HG02981 (cell line): ENCODE results near the gene TAOK3.
A peak's percentile ranks its signal among the peaks of the same experiment; 100 is the strongest.
"Not testable (repeated sequence)": the region's sequence is repeated elsewhere in the genome, so short reads cannot be mapped to it uniquely, and the experiment has no call there.

ENCODE experiments used
- ATAC-seq: cut with Tn5 transposase; IDR thresholded peaks from one replicate; pipeline ENCODE4 v1.9.1; 2021; ENCODE audit warnings: mild to moderate bottlenecking, moderate library complexity; ENCODE audit not compliant: unreplicated experiment

Gene TAOK3

GRCh38 chr12:118374126-118374725 is 1.5 kb upstream of the TAOK3 start:
- ATAC-seq = no peak

DNA sequence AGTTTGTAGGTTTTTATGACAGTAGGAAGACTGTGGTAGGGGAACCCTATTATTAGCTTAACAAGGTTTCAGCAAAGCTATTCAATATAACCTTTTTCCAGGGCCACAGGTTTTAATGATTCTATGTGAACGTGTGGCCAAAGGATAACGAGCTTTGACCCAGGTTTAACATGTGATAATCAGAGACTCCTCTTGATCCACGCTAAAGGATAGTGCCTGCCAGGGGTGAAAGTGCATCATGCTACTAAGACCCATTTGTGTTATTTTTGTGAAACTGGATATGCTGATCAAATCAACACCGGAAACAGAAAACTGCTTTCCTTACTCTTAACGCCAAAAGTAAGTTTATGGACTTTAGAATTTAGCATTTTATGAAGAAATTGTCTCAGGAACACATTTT is 909 bp upstream of the TAOK3 start:
- no peak for ATAC-seq

DNA sequence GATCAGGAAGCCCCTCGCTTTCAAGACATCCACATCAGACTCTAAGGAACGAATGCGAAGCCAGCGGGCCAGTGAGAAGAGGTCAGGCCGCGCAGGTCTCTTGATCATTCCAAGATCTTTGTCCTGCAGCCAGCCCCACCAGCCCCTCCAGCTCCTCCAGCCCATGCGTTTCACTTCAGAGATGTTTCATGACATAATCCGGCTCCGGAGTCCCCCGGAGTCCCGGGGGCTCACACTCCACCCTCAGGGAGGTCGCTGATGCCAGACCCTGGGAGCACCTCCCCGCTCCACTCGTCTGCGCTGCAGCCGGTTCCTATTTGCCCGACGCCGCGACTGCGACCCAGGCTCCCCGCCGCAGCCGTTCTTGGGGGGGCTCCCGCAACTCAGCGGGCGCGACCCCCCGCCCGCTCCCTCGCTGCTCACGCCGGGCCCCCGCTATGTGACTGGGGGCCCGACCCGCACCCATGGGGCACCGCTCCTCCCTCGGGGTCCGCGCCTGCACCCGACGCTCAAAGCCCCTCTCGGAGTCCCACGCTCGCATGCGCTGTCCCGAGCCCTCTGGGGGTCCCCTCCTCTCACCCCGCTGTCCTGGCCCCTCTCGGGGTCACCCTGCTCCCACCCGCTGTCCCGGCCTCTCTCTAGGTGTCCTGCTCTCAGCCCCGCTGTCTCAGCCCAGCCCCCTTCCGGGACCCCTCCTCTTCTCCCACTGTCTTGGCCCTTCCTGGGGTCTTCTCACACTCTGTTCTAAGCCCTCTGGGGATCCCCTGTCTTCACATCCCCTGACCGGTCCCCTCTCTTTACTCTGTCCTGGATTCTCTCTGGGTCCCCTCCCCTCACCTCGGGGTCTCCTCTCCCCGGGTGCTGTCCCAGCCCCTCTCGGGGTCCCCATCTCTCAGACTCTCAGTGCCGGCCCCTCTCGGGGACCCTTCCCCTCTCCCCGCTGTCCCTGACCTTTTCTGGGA is 1.1 kb downstream of the TAOK3 start:
- ATAC-seq = no peak

DNA sequence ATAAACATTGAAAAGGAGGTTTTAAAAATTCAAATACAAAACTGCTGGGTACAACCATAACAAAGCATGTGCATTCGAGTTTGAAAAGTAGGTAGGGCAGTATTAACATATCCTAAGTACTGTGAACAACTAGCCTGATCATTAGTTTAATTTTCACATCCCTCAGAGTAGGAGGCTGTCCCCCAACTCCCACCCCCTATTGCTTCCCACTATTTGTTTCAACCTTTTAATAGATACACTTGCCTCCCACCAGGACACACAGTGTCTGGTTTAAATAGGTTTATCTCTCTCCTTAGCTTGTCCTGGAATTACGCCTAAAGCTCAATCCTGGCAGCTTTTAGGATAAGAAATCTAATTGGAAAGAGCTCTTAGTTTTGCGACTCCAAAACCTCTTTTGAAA is 2.1 kb downstream of the TAOK3 start:
- no peak for ATAC-seq

DNA sequence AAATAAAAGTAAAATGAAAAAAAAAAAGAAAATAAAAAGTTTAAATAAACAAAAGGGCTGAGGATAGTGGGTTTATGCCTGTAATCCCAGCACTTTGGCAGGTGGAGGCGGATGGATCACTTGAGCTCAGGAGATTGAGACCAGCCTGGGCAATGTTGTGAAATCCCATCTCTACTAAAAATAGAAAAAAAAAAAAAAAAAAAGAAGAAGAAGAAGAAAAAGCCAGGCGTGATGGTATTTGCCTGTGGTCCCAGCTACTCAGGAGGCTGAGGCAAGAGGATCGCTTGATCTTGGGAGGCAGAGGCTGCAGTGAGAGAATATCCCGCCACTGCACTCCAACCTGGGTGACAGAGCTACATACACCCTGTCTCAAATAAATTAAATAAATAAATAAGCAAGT is 3.9 kb downstream of the TAOK3 start:
- no peak for ATAC-seq

DNA sequence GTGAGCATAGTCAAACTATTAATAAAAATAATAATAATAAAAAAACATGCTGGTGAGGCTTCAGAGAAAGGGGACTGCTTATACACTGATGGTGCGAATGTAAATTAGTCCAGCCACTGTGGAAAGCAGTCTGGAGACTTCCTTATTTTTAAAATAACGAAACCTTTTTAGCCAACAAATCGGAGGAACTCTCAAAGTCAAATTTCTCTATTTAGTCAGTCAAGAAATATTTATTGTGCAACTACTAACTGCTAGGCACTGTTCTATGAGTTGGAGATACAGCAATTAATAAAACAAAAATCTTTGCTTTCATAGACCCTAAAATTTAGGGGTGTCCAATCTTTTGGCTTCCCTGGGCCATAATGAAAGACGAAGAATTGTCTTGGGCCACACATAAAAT is 10.8 kb downstream of the TAOK3 start:
- no peak for ATAC-seq

GRCh38 chr12:118361092-118361404 is 11.7 kb downstream of the TAOK3 start:
- ATAC-seq = no peak

- ATAC-seq = no peak
These were observed 13.2 kb downstream of the TAOK3 start for GRCh38 chr12:118359541-118359915.

DNA sequence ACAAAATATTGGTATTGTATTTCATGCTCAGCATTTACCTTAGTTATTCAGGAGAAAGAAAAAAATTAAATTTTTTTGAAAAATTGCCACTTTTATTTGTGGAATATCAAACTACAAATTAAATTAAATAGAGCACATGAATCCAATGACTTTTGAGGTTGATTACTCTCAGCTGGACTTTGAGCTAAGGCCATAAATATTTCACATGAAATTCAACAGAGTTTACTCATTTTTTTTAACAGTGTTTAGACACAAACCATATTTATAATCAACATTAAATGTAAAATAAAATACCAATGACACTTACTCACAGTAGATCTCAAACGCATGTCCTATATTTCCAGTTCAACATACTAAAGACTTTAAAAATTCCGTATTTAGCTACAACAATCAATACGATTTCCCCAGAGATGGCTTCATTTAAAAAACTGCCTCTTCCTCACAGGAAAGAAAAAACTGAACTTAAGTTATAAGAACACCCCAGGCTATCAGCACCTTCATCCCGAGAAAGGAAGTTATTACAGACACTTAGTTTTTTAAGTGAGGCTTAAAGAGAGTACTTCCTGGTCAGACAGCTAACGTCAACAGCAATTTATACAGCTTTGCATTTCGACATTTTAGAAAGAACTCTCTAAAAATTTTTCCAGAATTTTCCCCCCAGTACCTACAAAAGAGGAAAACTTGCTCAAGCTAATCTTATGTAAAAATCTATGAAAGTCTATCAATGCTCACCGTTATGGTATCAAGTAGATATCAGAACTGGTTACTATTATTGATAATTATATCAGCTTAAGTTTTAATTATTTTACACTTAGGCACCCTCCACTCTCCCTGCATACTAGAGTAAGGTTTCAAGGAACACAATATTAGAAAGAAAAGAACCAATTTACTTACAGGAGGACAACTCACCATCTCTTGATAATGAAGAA is 13.8 kb downstream of the TAOK3 start:
- no peak for ATAC-seq

DNA sequence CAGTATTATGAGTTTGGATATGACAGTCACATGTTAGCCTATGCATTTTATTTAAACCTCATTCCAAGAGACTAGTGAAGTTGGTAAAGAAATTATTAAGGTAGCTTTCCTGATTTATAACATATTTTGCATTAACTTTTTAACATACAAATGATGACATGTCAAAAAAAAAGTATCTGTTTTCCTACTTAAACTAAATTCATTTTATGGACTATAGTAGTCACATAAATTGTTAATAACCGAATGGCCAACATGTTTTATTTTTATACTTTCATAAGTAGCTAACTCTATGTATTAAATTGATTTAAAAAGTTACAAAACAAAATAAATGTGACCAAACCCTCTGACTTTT is 14.7 kb downstream of the TAOK3 start:
- ATAC-seq = no peak

DNA sequence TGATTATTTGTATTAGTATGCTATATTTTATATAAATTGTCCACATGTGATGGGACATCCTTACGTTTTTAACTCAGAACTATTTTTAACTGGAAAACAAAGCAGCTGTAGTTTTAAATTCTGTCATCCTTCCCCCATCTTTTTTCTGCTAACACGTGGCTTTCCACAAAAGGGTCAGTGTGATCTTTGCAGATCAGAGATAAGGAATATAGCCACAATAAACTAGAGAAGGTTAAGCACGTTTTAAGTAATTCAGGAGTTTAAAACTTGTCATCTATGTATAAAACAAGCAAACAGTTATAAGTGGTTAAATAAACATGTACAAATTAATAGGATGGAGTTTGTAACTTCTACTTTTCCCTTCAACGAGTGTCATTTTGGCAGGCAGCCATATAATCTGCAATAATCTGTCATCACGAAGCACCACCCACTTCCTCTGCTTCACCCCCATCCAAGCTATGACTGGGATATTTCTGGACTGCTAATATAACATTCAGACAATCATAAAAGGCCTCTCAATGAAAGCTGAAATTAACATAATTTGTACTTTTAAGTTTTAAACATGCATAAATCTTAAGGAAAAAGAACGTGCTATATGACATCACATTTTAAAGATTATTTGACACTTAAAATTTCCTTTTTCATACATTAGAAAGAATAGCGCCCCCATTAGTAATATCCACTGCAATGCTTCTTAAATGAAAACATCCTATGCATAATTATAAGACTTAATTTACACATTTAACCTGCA is 15.3 kb downstream of the TAOK3 start:
- ATAC-seq = peak; percentile 55

DNA sequence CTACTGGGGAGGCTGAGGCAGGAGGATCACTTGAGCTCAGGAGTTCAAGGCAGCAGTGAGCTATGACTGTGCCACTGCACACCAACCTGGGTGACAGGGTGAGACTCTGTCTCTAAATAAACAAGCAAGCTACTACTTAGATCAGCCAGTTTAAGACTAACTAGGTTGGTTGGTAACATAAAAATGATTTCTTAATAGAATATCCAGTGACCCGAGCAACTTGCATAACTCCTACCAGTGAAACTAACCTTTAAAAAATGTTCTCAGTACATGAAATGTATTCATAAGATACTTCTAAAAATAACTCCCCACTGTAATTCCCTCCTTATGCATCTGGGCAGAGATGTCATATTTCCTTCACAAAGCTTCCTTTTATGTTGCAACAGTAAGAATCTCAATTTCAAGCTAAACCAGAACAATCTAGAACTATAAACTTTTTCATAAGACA is 15.9 kb downstream of the TAOK3 start:
- peak; percentile 19 for ATAC-seq

- ATAC-seq = no peak
These were observed 16.9 kb downstream of the TAOK3 start for GRCh38 chr12:118355843-118356242.

DNA sequence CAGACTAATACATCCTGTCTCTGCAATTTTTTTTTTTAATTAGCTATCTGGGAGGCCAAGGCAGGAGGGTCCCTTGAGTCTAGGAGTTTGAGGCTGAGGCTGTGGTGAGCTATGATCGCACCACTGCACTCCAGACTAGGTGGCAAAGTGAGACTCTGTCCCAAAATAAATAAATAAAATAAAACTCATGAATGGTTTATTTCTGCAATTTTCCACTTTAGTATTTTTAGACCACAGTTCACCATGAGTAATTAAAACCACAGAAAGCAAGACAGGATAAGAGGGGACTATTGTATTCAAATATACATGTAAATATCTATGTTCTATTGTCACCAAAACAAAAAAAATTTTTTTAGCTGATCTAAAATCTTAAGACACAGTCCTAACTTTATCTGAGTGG is 17.8 kb downstream of the TAOK3 start:
- no peak for ATAC-seq

DNA sequence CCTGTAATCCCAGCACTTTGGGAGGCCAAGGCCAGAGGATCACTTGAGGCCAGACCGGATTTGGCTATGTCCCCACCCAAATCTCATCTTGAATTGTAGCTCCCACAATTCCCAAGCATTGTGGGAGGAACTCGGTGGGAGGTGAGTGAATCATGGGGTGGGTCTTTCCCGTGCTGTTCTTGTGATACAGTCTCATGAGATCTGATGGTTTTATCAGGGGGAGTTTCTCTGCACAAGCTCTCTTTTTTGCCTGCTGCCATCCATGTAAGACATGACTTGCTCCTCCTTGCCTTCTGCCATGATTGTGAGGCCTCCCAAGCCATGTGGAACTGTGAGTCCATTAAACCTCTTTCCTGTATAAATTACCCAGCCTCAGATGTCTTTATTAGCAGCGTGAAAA is 18.2 kb downstream of the TAOK3 start:
- ATAC-seq = not testable (repeated sequence)

DNA sequence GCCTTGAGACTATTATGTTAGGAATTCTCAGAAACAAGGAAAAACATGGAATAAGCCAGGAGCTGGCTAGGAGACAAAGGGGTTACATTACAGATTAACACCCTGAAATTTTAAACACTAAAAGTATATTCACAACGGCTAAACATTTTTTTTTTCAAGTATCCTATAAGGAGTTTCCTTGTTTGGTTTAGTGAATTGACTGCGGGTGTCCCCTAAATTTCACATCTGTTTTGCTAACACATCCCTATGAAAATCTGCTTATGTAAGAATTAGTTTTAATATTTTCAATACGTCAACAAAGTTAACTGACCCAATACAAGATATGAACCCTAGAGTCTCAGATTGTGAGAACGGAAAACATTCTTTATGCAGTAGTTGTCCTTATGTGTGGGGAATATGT is 19.0 kb downstream of the TAOK3 start:
- ATAC-seq = no peak

GRCh38 chr12:118350908-118351559 is 21.7 kb downstream of the TAOK3 start:
- ATAC-seq = no peak

DNA sequence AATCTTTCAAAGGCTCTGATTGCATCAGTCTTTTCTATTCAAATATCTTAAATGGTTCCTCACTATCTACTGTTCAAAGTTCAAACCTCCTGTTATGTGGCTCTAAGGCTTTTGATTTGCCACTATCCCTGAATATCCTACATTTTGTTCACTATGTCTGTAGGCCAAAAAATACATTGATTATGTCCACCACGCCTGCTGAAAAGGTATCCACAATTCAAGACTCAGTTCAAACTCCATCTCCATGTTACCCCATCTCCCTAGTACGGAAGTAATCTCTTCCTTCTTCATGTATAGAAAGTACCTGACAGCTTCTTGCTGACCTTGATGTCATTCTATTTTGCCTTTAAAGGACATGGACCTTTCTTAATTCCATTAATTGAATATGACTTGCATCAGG is 24.8 kb downstream of the TAOK3 start:
- ATAC-seq = no peak

DNA sequence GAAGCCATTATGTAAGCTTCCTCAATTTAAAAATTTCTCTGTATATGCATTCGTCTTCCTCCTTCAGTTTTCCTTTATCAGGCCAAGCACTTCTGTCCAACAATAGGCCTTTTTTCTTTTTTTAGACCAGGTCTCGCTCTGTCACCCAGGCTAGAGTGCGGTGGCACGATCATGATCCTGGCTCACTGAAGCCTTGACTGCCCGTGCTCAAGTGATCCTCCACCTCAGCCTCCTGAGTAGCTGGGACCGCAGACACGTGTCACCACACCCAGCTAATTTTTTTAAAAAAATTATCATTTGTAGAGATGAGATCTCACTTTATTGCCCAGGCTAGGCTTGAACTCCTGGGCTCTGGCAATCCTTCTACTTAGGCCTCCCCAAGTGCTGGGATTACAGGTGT is 25.8 kb downstream of the TAOK3 start:
- ATAC-seq = peak; percentile 65

DNA sequence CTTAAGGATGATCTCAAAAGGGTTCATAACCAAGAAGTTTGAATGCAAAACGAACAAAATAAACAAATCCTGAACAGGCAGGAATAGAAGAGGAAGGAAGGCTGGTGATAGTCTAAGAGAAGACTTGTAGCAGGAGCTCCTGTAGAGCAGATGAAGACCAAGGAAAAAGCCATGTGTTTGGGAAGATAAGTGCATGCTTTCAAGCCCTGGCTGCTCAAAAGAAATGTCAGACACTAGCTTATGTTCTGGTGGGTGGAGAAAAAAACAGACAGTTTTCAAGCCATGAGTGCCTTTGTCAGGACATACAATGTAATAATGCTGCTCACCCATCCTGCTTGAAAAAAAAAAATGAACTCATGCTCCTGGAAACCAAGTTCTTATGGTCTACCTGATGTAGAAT is 27.4 kb downstream of the TAOK3 start:
- ATAC-seq = no peak
